ENCODE results near the gene SELENOO.

SELENOO gene

DNA sequence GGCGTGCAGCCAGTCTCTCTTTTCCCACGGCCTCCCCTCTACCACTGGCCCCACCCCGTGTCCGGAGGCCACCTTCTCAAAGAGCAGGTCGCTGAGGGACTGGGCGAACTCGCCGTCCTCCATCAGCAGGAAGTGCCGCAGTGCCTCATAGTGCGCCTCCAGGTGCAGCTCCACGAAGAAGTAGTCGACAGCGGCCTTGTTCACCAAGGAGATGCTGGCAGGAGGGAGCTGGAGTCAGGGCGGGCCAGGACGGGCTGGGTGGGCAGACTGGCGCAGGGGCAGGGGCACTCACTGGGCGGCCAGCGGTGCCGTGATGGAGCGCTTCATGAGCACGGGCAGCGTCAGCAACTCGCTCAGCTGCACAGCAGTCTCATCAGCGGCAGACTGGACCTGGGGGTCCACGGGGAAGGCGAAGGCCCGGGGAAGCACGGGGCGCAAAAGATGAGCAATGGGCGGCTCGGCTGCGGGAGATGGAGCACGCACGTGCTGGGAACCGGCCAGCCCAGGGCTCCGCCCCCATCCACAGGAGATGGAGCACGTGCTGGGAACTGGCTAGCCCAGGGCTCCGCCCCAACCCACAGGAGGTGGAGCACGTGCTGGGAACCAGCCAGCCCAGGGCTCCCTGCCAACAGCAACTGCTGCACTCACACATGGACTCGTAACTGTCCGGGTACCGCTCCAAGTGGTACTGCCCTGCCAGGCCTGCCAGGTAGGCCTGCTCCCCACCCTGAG is 18.4 kb downstream of the SELENOO start:
- H3K27ac ChIP-seq (ENCODE audit: low read depth, low read length) = no peak overlapping the region
- peaks cover 87% of the 10 kb centered on the region for H3K36me3 ChIP-seq (ENCODE audit: control insufficient read depth, low read length)
- H3K4me1 ChIP-seq (ENCODE audit: control insufficient read depth, low read length) = no peaks in the 10 kb centered on the region
- H3K27me3 ChIP-seq (ENCODE audit: control insufficient read depth, low read length) = no peaks in the 10 kb centered on the region
- H3K4me2 ChIP-seq (ENCODE audit: low read length) = no peak overlapping the region
- no peaks in the 10 kb centered on the region for H3K9me3 ChIP-seq (ENCODE audit: control insufficient read depth, insufficient read depth, low read length)
- TF ChIP-seq EZH2phosphoT487 (IDR thresholded peaks at IDR 0.05; ENCODE audit: borderline replicate concordance, low read length) = no peak
- TF ChIP-seq, protein P1, sequence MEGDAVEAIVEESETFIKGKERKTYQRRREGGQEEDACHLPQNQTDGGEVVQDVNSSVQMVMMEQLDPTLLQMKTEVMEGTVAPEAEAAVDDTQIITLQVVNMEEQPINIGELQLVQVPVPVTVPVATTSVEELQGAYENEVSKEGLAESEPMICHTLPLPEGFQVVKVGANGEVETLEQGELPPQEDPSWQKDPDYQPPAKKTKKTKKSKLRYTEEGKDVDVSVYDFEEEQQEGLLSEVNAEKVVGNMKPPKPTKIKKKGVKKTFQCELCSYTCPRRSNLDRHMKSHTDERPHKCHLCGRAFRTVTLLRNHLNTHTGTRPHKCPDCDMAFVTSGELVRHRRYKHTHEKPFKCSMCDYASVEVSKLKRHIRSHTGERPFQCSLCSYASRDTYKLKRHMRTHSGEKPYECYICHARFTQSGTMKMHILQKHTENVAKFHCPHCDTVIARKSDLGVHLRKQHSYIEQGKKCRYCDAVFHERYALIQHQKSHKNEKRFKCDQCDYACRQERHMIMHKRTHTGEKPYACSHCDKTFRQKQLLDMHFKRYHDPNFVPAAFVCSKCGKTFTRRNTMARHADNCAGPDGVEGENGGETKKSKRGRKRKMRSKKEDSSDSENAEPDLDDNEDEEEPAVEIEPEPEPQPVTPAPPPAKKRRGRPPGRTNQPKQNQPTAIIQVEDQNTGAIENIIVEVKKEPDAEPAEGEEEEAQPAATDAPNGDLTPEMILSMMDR (IDR thresholded peaks at IDR 0.05; ENCODE audit: low read depth, low read length, poor library complexity, severe bottlenecking) = no peak
- H3F3A ChIP-seq (ENCODE audit: control insufficient read depth, insufficient read depth) = no peaks in the 10 kb centered on the region
- no peaks in the 10 kb centered on the region for H3K9me2 ChIP-seq (replicated peaks; ENCODE audit: control insufficient read depth, low read length)
- H4K20me1 ChIP-seq (ENCODE audit: control insufficient read depth, insufficient read depth, low read depth, low read length) = no peaks in the 10 kb centered on the region
- H3K4me3 ChIP-seq (ENCODE audit: low read length) = no peak overlapping the region
- peaks cover 17% of the 10 kb centered on the region for H3K79me2 ChIP-seq (ENCODE audit: control insufficient read depth, low read length)

DNA sequence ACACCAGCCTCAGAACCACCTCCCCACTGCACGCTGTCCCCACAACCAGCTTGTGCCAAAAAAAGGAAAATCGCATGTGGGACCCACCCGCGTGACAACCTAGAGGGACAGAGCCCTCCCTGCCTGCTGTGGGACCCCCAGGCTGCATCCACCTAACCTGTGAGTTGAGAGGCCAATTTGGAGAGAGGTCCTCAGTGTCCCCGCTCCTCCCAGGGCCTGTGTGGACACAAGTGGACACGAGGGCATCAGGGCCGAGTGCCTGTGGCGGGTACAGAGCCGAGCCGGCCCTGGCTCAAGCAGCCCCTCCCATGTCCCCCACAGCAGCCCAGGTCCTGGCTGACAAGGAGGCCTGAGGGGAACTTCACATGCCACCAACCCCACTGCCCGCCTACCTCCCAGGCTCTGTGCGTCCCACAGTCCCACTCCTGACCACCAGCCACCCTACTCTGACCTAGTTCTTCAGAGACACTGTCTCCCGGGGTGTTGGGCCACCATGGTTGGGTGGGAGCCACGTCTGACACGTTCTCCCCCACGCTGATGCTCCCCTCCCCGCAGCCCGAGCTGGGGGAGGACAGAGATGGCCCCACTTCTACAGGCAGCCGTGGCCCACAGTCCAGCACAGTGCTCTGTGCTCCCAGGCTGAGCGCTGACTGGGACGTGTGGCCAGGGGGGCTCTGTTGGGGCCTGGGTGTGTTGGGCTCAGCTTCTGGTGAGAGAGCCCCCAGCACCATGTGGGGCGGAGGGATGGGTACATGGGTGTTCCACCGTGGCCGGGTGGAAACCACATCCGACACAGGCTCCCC is 19.2 kb downstream of the SELENOO start:
- Histone ChIP-seq H3K27me3 (ENCODE audit: control insufficient read depth, low read length) (no peaks in the 10 kb centered on the region), H4K20me1 (ENCODE audit: control insufficient read depth, insufficient read depth, low read depth, low read length) (no peaks in the 10 kb centered on the region), H3F3A (ENCODE audit: control insufficient read depth, insufficient read depth) (no peaks in the 10 kb centered on the region), H3K27ac (ENCODE audit: low read depth, low read length) (no peak overlapping the region), H3K79me2 (ENCODE audit: control insufficient read depth, low read length) (peaks cover 10% of the 10 kb centered on the region), H3K4me2 (ENCODE audit: low read length) (no peak overlapping the region), H3K9me3 (ENCODE audit: control insufficient read depth, insufficient read depth, low read length) (no peaks in the 10 kb centered on the region), H3K4me3 (ENCODE audit: low read length) (no peak overlapping the region), H3K9me2 (replicated peaks; ENCODE audit: control insufficient read depth, low read length) (no peaks in the 10 kb centered on the region), H3K4me1 (ENCODE audit: control insufficient read depth, low read length) (no peaks in the 10 kb centered on the region), H3K36me3 (ENCODE audit: control insufficient read depth, low read length) (peaks cover 85% of the 10 kb centered on the region)
- TF ChIP-seq, protein P1 (IDR thresholded peaks at IDR 0.05; ENCODE audit: low read depth, low read length, poor library complexity, severe bottlenecking) = no peak
- no peak for TF ChIP-seq EZH2phosphoT487 (IDR thresholded peaks at IDR 0.05; ENCODE audit: borderline replicate concordance, low read length)

DNA sequence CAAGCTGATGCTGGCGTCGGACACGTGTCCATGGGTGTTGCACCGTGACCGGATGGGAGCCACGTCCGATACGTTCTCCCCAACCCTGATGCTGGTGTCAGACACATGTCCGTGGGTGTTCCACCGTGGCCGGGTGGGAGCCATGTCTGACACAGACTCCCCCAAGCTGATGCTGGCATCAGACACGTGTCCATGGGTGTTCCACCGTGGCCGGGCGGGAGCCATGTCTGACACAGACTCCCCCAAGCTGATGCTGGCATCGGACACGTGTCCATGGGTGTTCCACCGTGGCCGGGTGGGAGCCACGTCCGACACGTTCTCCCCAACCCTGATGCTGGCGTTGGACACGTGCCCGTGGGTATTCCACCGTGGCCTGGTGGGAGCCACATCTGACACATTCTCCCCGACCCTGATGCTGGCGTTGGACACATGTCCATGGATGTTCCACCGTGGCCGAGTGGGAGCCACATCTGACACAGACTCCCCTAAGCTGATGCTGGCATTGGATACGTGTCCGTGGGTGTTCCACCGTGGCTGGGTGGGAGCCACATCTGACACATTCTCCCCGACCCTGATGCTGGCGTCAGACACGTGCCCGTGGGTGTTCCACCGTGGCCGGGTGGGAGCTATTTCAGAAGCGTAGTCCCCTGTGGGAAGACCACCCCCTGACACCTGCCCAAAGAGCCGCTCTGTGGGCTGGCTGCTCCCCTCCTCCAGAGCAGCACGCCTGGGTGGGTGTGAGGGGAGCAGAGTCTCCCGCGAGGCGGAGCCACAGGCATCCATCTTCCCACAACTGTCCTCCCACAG is 20.0 kb downstream of the SELENOO start:
- no peaks in the 10 kb centered on the region for H3K27me3 ChIP-seq (ENCODE audit: control insufficient read depth, low read length)

More for the DNA sequence above, 20.0 kb downstream of the SELENOO start:
- Histone ChIP-seq H3F3A (ENCODE audit: control insufficient read depth, insufficient read depth) (no peaks in the 10 kb centered on the region), H4K20me1 (ENCODE audit: control insufficient read depth, insufficient read depth, low read depth, low read length) (no peaks in the 10 kb centered on the region), H3K9me3 (ENCODE audit: control insufficient read depth, insufficient read depth, low read length) (no peaks in the 10 kb centered on the region), H3K9me2 (replicated peaks; ENCODE audit: control insufficient read depth, low read length) (no peaks in the 10 kb centered on the region), H3K27ac (ENCODE audit: low read depth, low read length) (no peak overlapping the region), H3K4me3 (ENCODE audit: low read length) (no peak overlapping the region), H3K4me2 (ENCODE audit: low read length) (no peak overlapping the region), H3K79me2 (ENCODE audit: control insufficient read depth, low read length) (peaks cover 5% of the 10 kb centered on the region; the same call in 1 of the 2 replicates), H3K4me1 (ENCODE audit: control insufficient read depth, low read length) (no peaks in the 10 kb centered on the region), H3K36me3 (ENCODE audit: control insufficient read depth, low read length) (peaks cover 84% of the 10 kb centered on the region)
- TF ChIP-seq, protein P1 (IDR thresholded peaks at IDR 0.05; ENCODE audit: low read depth, low read length, poor library complexity, severe bottlenecking) = no peak
- TF ChIP-seq EZH2phosphoT487 (IDR thresholded peaks at IDR 0.05; ENCODE audit: borderline replicate concordance, low read length) = no peak
